A549 treated with AZD9567 at 1 μM for 4 hours (cell line): Measurements from ENCODE around the gene SP5. TPM values are rescaled to one million over a fixed set of nuclear protein-coding genes. Genes with fewer than 3 reads are reported as not detected.

Experiments
- total RNA-seq: library from RNA; stranded (reverse); fragments of 200-300 nt; extraction: Qiagen RNA extraction; gene quantifications from 5 replicates; pipeline ENCODE4 v1.2.3, GENCODE V29; 2022; ENCODE audit not compliant: insufficient read depth

The SP5 gene
- total RNA-seq: 0.03 to 0.25 TPM in 2 of 5 replicates, not detected in the others

GRCh38 chr2:170715062-170715931, at the start of gene SP5:
Gene SP5 (plus strand): TSS chr2:170715337. CDS start chr2:170715513, 176 bp downstream.

Other genes with a start within 250 kb of the SP5 start
- gene ERICH2, start 55.0 kb downstream of the SP5 start, total RNA-seq: not detected in 5 replicates
- 0.35 to 0.53 TPM (median 0.43 TPM) in 4 of 5 replicates, not detected in the other for gene GAD1, start 101.5 kb downstream of the SP5 start, total RNA-seq
- gene GORASP2, start 213.9 kb downstream of the SP5 start, total RNA-seq: 85.9 to 164 TPM (median 90.6 TPM) in 5 replicates